Measurements from ENCODE around the gene C17orf100.

DNA sequence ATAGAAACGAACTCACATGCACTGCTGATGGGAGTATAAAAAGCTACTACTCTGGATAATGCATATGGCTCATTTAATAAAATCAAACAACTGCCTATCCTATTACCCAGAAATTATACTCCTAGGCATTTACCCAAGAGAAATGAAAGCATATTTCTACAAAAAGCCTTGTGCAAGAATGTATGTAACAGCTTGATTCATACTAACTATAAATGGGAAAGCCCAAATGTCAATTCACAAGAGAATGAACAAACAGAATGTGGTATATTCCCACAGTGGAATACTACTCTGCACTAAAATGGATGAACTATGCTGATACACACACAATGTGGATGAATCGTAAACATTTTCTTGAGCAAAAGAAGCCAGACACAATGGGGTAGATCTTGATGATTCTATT lies 49.4 kb upstream of the C17orf100 start:
- TF ChIP-seq, protein P1, sequence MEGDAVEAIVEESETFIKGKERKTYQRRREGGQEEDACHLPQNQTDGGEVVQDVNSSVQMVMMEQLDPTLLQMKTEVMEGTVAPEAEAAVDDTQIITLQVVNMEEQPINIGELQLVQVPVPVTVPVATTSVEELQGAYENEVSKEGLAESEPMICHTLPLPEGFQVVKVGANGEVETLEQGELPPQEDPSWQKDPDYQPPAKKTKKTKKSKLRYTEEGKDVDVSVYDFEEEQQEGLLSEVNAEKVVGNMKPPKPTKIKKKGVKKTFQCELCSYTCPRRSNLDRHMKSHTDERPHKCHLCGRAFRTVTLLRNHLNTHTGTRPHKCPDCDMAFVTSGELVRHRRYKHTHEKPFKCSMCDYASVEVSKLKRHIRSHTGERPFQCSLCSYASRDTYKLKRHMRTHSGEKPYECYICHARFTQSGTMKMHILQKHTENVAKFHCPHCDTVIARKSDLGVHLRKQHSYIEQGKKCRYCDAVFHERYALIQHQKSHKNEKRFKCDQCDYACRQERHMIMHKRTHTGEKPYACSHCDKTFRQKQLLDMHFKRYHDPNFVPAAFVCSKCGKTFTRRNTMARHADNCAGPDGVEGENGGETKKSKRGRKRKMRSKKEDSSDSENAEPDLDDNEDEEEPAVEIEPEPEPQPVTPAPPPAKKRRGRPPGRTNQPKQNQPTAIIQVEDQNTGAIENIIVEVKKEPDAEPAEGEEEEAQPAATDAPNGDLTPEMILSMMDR (conservative IDR thresholded peaks at IDR 0.05; ENCODE audit: low read length) = no peak
- no peak for TF ChIP-seq EZH2phosphoT487 (IDR thresholded peaks at IDR 0.05; ENCODE audit: borderline replicate concordance, low read depth, low read length)
